ENCODE results near the gene SLC24A3.

Gene SLC24A3

GRCh38 chr20:19758501-19759331 lies 546.3 kb downstream of the SLC24A3 start:
- DNase-seq: no peak

GRCh38 chr20:19760371-19760721 lies 547.9 kb downstream of the SLC24A3 start:
- DNase-seq: no peak

- DNase-seq: no peak
Measured at GRCh38 chr20:19761326-19761725, 548.9 kb downstream of the SLC24A3 start.

- DNase-seq: no peak
Measured at GRCh38 chr20:19761841-19762240, 549.4 kb downstream of the SLC24A3 start.

- no peak for DNase-seq
Measured at GRCh38 chr20:19764207-19764606, 551.8 kb downstream of the SLC24A3 start.

GRCh38 chr20:19765266-19765665 lies 552.8 kb downstream of the SLC24A3 start:
- no peak for DNase-seq

- no peak for DNase-seq
Measured at GRCh38 chr20:19765913-19766312, 553.5 kb downstream of the SLC24A3 start.

- no peak for DNase-seq
Measured at GRCh38 chr20:19767070-19767469, 554.6 kb downstream of the SLC24A3 start.

- DNase-seq: no peak
Measured at GRCh38 chr20:19768325-19768842, 555.9 kb downstream of the SLC24A3 start.

- no peak for DNase-seq
Measured at GRCh38 chr20:19769507-19769906, 557.1 kb downstream of the SLC24A3 start.

GRCh38 chr20:19770375-19770774 lies 557.9 kb downstream of the SLC24A3 start:
- no peak for DNase-seq

GRCh38 chr20:19771031-19771430 lies 558.6 kb downstream of the SLC24A3 start:
- DNase-seq: no peak
